ENCODE results near the gene TRIM66.

Gene TRIM66

DNA sequence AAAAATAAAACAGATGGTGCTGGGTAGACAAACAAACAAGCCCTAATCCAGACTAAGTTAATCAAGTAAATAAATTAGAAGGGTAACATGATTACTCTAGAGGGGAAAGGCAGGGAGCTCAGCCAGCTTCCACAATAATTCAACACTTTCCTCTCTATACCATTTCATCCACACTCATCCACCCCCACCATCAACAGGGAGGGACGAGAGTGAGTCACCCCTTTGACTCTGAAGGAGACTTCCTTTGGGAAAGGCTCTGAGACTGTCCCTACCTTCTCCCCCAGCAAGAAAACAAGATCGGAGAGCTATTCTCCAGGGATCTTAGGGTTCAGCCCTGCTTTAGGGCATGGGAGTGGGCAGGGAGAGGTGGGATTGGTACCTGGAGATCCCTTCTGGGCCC is 33.1 kb downstream of the TRIM66 start:
- no peak for DNase-seq

GRCh38 chr11:8646873-8647272 is 35.6 kb downstream of the TRIM66 start:
- DNase-seq: no peak

DNA sequence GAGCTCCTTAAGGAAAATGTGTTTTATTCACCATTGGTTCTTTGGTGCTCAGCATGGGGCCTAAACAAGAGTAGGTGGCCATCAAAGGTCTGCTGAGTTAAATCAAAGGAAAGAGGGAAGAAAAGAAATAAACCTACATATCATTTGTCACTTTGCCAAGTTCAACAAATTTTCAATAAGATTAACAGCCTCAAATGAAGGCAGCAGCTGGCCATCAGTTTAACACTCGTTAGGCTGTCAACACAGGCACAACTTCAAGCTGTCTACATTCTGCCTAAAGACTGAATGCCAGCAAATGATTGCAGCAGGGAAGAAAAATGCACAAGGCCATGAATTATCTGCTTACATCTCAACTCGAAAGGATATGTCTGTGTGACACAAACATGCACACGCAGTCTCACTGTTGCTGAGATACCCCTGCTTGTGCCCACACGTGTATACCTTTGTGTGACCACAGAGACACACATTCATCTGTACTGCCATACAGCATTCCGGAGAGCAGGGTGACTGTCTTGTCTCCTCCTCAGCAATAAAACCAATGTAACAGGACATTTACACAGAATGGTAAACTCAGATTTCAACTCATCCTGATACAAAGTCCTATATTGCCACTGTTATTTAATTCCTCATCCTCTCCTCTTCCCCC is 40.1 kb downstream of the TRIM66 start:
- DNase-seq: no peak

- DNase-seq: no peak
These were observed 41.1 kb downstream of the TRIM66 start for GRCh38 chr11:8641332-8641731.

- DNase-seq: no peak
These were observed 42.1 kb downstream of the TRIM66 start for GRCh38 chr11:8640267-8640906.

GRCh38 chr11:8639655-8640054 is 42.8 kb downstream of the TRIM66 start:
- DNase-seq: no peak

DNA sequence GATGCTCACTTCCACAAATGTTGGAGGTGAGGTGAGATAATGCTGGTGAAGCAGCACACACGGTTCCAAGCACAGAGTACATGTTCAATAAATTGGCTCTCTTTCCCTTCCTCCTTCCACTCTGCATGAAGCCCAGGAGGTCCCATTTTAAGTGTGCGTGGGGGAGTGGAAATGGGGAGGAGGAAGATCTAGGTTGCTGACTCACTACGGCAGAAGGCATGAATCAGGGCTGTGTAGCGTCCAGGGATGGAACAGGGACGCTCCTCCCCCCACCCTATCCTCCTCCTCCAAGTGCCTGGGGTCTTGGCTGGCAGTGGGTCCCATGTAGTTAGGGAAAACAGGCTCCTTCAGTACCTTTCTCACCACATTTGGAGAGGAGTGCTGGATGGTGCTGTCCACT is 44.2 kb downstream of the TRIM66 start:
- DNase-seq: no peak

GRCh38 chr11:8636127-8636526 is 46.3 kb downstream of the TRIM66 start:
- DNase-seq: no peak

DNA sequence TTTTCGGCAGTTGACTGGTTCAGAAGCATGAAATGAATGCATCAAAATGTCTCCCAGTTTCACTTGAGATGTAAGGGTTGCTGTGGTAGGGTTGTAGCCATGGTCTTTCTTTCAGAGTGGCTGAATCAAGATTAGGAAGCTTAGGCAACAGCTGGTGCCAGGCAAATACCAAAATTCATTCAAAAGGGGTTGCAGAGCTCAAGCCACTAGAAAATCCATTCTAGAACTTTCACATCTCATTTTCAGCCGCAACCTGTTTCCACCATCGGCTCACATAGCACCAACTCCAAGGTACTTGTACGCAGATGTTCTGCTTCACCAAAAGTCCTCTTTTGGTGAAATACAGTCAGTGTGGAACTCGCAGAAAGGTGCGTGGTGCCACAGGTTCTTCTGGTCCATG is 48.0 kb downstream of the TRIM66 start:
- no peak for DNase-seq

GRCh38 chr11:8631395-8632118 is 50.9 kb downstream of the TRIM66 start:
- no peak for DNase-seq

DNA sequence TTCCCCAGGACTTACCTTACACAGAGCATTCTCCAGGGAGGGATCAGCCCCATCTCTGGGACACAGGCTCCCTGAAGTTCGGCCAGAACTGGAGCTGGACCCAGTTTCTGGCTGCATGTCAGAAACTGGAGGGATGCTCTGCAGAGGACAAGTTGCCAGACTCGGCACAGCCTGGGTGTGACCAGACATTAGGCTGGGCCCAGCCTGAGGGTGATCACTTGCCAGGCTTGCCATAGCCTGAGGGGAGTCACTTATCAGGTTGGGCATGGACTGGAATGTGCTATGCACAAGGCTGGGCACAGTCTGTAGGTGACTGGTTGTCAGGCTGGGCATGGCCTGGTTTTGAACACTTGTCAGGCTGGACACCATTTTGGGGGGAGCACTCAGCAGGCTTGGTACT is 57.8 kb downstream of the TRIM66 start:
- no peak for DNase-seq

DNA sequence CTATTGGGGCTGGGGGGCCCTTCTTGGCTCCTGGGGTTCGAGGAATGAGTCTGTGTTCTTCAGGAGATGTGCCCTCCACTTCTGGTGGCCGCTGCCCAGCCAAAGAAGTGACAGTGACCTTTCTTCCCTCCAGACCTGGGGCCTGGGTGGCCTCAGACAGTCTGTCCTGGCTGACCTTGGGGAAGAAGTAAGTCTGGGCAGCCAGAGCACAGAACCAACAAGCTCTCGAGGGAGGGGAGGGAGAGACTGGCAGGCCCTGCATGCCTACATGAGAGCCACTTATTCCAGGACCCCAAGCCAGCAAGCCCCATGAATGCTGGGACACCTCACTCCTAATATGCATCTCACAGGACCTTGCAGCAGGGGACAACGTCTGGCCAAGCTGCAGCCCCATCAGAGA is 61.3 kb downstream of the TRIM66 start:
- DNase-seq: no peak

DNA sequence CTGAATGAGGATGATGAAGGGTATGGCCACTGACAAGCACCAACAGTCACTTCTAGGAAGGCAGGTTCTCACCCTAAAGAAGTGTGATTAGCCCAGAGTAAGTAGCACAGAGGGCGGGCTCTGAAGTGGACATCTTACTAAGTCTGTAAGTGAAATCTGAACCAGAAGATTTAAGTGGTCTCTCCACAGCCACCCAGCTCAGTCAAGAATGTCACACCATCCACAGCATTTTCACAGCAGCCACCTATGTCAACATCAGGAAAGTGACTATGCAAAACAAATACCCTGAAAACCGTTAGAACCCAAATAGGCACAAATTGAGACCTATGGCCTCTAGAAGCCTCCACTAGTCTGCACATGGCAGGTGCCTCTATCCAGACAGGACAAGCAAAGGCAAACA is 65.4 kb downstream of the TRIM66 start:
- no peak for DNase-seq

DNA sequence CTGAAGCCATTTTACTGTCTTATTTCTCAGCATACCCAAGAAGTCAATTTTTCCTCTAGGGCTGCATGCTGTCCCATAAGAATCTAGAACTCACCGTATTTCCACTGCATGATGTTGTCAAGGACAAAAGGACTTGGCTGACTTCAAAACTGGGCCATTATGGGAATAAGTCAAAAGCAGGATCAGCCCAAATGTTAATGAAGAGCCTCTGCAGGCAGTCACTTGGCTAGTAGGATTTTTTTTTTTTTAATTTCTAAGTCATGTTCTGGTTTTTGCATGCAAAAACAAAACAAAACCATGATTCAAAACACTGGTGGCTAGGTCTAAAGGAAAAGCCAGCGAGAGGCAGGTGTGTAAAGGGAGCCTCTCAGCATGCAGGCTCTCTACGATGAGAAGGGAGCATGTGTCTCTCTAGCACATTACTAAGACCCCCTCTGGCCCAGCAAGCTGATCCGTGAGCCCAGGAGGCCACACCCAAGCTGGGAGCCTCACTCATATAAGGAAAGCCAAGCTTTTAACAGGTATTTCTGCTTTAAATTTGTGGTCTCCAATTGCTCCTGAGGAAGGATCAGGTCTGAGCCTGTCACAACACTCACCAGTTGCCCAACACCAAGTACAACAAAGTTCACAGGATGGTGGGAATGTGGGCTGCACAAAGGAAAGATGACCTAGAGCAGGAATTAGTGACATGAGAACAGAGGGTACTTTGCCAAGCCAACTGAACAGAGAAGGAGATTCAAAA is 67.0 kb downstream of the TRIM66 start:
- no peak for DNase-seq

- DNase-seq: no peak
These were observed 68.0 kb downstream of the TRIM66 start for GRCh38 chr11:8614497-8614896.

- no peak for DNase-seq
These were observed 69.4 kb downstream of the TRIM66 start for GRCh38 chr11:8613036-8613435.

- no peak for DNase-seq
These were observed 69.9 kb downstream of the TRIM66 start for GRCh38 chr11:8612522-8612921.

DNA sequence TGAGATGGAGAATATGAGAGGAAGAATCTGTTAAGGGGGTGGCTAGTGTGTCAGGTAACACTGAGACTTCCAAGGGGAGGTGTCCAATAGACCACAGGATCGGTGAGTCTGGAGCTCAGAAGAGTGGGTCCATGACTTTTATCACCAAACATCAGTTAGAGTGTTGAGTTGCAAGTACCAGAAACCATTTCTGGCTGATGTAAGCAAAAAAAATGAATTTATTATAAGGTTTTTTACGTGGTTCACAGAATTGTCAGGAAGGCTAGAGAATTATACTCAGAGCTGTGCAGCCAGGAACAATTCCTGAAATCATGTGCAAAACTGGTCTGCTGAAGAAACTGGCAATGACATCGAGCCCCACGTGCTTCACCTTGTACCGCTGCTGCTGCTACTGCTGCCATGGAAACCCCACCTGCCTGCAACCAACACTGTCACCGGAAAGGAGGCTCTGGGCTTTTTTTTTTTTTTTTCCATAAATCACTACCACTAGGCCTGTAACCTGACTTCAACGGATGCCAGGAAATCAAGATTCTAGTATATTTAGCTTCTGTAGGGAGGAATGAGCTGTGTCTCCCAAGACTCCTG is 71.8 kb downstream of the TRIM66 start:
- DNase-seq: peak; percentile 28

DNA sequence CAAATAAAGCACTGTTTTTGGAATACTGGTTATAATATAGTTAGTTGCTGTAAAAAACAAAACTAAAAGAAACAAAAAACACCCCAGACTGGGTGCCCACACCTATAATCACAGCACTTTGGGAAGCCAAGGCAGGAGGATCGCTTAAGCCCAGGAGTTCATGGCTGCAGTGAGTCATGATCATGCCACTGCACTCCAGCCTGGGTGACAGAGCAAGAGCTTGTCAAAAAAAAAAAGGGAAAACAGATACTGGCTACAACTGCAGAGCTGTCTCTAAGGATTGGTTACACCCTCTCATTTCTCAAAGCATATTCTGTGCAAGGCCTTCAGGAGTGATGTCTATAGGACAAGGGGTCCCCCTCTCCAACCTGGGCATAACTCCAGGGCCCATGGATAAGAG is 73.8 kb downstream of the TRIM66 start:
- DNase-seq: no peak

GRCh38 chr11:8605971-8606563 is 76.4 kb downstream of the TRIM66 start:
- no peak for DNase-seq

- DNase-seq: no peak
These were observed 78.3 kb downstream of the TRIM66 start for GRCh38 chr11:8604078-8604723.

DNA sequence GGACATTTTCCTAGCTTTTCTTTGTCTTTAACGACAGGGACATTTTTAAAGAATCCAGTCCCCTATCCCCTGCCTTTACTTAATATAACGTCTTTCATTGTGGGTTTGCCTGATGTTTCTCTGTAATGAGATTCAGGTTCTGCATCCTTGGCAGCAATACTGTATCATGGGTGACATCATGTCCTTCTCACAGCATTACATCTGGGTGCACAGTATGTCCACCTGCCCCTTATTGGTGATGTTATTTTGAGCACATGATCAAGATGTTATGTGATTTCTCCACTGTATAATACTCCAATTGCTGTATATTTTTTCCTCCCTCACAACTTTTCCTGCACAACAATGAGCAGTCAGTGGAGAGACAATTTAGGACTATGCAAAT is 78.8 kb downstream of the TRIM66 start:
- DNase-seq: no peak
